ENCODE results near the gene BMP2K.
"Not testable (repeated sequence)": the region's sequence is repeated elsewhere in the genome, so short reads cannot be mapped to it uniquely, and the experiment has no call there.

BMP2K gene

GRCh38 chr4:78863991-78864390 lies 87.8 kb downstream of the BMP2K start:
- peaks cover 9% of the 10 kb centered on the region for H3K36me3 ChIP-seq (replicated peaks)

GRCh38 chr4:78864405-78865024 lies 88.4 kb downstream of the BMP2K start:
- peak; percentile 71 for DNase-seq
- TF ChIP-seq CTCF (IDR thresholded peaks at IDR 0.05; ENCODE audit: low read depth, low read length, missing control alignments): peak; percentile 48
- Histone ChIP-seq H3K4me3 (ENCODE audit: low read depth, low read length) (no peak overlapping the region), H3K36me3 (replicated peaks) (peaks cover 9% of the 10 kb centered on the region), H3K27ac (no peak overlapping the region), H3K27me3 (replicated peaks) (no peaks in the 10 kb centered on the region)
- in situ Hi-C loops (cut with HindIII; ENCODE audit: low pct_ligation_motif_present, low sequenced_read_pairs): loop anchor here (25.0 kb wide), 1 partner anchor 252 kb away; no protein-coding TSS in a partner anchor

More at GRCh38 chr4:78863991-78864390, 87.8 kb downstream of the BMP2K start:
- in situ Hi-C loops (cut with HindIII; ENCODE audit: low pct_ligation_motif_present, low sequenced_read_pairs): loop anchor here (25.0 kb wide), 1 partner anchor 252 kb away; no protein-coding TSS in a partner anchor
- no peak overlapping the region for H3K27ac ChIP-seq
- H3K27me3 ChIP-seq (replicated peaks): no peaks in the 10 kb centered on the region
- no peak for DNase-seq
- no peak for TF ChIP-seq CTCF (IDR thresholded peaks at IDR 0.05; ENCODE audit: low read depth, low read length, missing control alignments)
- no peak overlapping the region for H3K4me3 ChIP-seq (ENCODE audit: low read depth, low read length)

GRCh38 chr4:78865451-78865850 lies 89.3 kb downstream of the BMP2K start:
- no peak overlapping the region for H3K4me3 ChIP-seq (ENCODE audit: low read depth, low read length)
- H3K36me3 ChIP-seq (replicated peaks): peaks cover 9% of the 10 kb centered on the region
- no peaks in the 10 kb centered on the region for H3K27me3 ChIP-seq (replicated peaks)
- no peak overlapping the region for H3K27ac ChIP-seq
- in situ Hi-C loops (cut with HindIII; ENCODE audit: low pct_ligation_motif_present, low sequenced_read_pairs): loop anchor here (25.0 kb wide), 1 partner anchor 253 kb away; no protein-coding TSS in a partner anchor
- no peak for DNase-seq
- TF ChIP-seq CTCF (IDR thresholded peaks at IDR 0.05; ENCODE audit: low read depth, low read length, missing control alignments): no peak

- in situ Hi-C loops (cut with HindIII; ENCODE audit: low pct_ligation_motif_present, low sequenced_read_pairs): loop anchor here (25.0 kb wide), 1 partner anchor 256 kb away; no protein-coding TSS in a partner anchor
- H3K36me3 ChIP-seq (replicated peaks): peaks cover 23% of the 10 kb centered on the region
- not testable (repeated sequence) for H3K27ac ChIP-seq; DNase-seq; H3K4me3 ChIP-seq (ENCODE audit: low read depth, low read length); H3K27me3 ChIP-seq (replicated peaks)
Observed at GRCh38 chr4:78868712-78869111, 92.6 kb downstream of the BMP2K start.

GRCh38 chr4:78870056-78870455 lies 93.9 kb downstream of the BMP2K start:
- no peaks in the 10 kb centered on the region for H3K27me3 ChIP-seq (replicated peaks)
- TF ChIP-seq CTCF (IDR thresholded peaks at IDR 0.05; ENCODE audit: low read depth, low read length, missing control alignments): no peak
- in situ Hi-C loops (cut with HindIII; ENCODE audit: low pct_ligation_motif_present, low sequenced_read_pairs): loop anchor here (25.0 kb wide), 1 partner anchor 258 kb away; no protein-coding TSS in a partner anchor
- no peak overlapping the region for H3K4me3 ChIP-seq (ENCODE audit: low read depth, low read length)
- DNase-seq: no peak
- H3K27ac ChIP-seq: no peak overlapping the region
- peaks cover 23% of the 10 kb centered on the region for H3K36me3 ChIP-seq (replicated peaks)

GRCh38 chr4:78876568-78877320 lies 100.6 kb downstream of the BMP2K start:
- no peak for TF ChIP-seq CTCF (IDR thresholded peaks at IDR 0.05; ENCODE audit: low read depth, low read length, missing control alignments)
- in situ Hi-C loops (cut with HindIII; ENCODE audit: low pct_ligation_motif_present, low sequenced_read_pairs): no loop called here
- Histone ChIP-seq H3K4me3 (ENCODE audit: low read depth, low read length) (no peak overlapping the region), H3K27ac (no peak overlapping the region), H3K36me3 (replicated peaks) (peaks cover 17% of the 10 kb centered on the region), H3K27me3 (replicated peaks) (no peaks in the 10 kb centered on the region)
- DNase-seq: no peak

All from brain microvascular endothelial cell (primary cell).